ENCODE data around the gene SLC19A1.

SLC19A1 gene

GRCh38 chr21:45546636-45547544 lies 4.7 kb upstream of the SLC19A1 start:
- in situ Hi-C loops (cut with HindIII; ENCODE audit: low sequenced_read_pairs), result no loop called here

- in situ Hi-C loops (cut with HindIII; ENCODE audit: low sequenced_read_pairs), result no loop called here
Measured at GRCh38 chr21:45545691-45546531, 3.7 kb upstream of the SLC19A1 start.

DNA sequence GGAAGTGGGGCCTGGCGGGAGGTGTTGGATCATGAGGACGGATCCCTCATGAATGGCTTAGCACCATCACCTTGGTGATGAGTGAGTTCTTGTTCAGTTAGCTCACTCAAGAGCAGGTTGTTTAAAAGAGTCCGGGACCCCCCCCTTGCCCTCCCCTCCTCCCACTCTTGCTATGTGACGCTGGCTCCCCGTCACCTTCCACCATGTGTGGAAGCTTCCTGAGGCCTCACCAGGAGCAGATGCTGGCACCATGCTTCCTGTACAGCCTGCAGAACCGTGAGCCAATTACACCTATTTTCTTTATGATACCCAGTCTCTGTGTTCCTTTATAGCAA lies 3.0 kb upstream of the SLC19A1 start:
- in situ Hi-C loops (cut with HindIII; ENCODE audit: low sequenced_read_pairs), result no loop called here

GRCh38 chr21:45544449-45545235 lies 2.4 kb upstream of the SLC19A1 start:
- in situ Hi-C loops (cut with HindIII; ENCODE audit: low sequenced_read_pairs), result no loop called here

DNA sequence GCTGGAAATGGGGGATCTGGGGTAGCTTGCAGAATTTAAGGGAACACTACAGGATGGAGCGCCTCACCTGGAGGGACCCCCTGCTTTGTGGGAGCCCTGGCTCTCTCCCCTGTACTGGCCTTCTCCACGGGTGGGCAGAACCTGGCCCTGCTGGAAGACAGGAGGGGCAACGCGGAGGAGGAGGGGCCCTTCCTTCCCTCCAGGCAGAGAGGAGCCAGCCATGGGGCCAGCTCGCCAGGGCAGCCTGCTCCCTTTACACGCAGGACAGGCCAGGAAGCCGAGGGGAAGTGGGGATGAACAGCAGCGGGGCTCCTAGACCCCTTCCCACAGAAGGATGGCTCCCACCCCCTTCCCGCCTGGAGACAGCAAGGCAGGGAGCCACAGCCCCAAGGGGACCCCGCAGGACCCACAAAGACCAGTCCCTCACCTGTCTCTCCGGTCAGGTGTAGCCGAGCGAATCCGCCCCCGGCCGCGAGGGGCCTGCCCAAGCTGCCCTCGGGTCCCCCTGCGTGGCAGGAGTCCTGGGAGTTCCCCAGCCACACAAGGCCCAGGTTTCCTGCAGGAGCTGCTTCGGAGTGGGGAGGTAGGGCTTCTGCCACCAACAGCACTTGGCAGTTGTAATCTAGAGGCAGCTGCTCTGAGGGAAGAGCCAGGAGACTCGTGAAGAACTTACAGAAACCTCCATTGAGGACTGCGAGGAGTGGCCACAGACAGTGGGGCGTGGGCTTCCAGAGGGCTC lies 1.6 kb upstream of the SLC19A1 start:
- in situ Hi-C loops (cut with HindIII; ENCODE audit: low sequenced_read_pairs), result no loop called here

DNA sequence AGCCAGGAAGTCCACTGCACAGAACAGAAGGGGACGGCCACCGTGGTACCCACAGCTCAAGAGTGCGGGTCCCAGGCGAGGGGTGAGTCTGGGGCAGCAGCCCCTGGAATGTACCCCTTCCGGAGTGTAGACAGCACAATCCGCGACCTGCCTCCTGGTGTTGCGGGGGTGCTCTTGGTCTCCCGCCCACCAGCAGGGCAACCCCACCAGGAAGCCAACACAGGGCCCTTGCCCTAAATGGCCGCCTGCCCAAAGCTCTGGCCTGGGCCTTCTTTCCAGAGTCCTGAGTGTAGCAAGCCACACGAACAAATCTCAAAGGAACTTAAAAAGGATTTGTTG lies 1.1 kb upstream of the SLC19A1 start:
- in situ Hi-C loops (cut with HindIII; ENCODE audit: low sequenced_read_pairs), result no loop called here

DNA sequence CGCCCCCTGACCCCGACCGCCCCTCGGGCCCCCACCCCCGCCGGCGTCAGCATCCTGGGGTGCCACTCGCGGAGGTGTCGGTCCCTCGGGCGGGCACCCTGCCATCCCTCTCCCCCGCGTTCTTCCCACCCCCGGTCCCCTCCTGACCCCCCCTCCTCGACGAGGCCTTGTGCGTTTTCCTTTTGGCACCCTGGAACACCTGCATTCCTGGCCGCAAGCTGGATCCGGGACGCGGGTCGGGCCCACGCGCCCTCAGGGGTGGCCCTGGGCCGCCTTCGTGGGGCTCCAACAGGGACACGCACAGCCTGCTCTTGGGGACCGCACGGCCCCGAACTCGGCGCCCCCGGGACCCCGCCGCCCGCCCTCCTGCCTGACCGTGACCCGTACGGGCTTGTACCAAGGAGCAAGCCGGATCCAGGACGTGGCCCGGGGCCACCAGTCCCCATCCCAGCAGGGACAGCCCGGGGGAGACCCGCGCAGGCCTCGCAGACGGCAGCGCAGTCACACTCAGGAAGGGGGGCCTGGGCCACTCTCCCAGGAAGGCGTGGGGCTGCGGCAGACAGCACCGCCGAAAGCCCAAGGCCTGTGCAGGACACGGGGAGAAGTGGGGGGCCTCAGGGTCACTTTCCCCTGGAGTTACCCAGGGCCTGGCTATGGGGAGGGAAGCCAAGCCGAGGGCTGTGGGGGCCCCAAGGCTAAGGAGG lies 579 bp upstream of the SLC19A1 start:
- in situ Hi-C loops (cut with HindIII; ENCODE audit: low sequenced_read_pairs), result no loop called here

DNA sequence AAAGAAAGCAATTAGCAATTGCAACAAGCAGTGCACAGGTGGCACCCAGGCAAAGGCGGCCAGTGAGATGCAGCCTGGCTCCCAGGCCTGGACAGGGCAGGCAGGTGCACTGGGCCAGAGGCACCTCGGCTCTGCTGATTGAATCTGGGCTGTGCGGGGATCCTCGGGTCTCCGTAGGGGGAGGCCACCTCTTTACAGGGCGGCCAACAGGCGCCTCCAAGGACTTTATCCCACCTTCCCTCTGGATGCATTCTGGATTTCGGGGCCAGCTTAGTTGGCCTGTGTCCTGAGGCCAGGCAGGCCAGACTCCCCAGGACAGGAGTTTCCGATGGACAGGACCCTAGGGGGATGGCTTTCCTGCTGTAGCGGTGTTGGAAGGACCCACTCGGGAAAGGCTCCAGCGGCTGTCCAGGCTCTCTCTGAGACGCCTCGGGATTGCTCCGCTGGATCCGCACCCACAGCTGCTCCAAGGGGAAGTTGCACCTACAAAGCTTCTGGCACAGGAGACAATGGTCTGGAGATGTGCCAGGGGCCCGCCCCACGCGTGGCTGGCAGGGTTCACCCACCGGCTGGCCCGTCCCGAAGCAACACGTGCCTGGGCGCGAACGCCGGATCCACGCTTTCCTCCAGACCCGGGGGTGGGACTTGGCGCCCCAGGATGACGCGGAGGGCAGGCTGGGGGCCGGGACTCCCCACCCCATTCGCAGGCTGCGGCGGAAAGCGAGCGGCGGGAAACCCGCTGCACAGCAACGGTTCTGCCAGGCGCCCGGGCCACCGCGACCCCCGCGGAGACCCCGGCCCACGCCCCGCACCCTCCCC lies 810 bp downstream of the SLC19A1 start:
- in situ Hi-C loops (cut with HindIII; ENCODE audit: low sequenced_read_pairs), result no loop called here

DNA sequence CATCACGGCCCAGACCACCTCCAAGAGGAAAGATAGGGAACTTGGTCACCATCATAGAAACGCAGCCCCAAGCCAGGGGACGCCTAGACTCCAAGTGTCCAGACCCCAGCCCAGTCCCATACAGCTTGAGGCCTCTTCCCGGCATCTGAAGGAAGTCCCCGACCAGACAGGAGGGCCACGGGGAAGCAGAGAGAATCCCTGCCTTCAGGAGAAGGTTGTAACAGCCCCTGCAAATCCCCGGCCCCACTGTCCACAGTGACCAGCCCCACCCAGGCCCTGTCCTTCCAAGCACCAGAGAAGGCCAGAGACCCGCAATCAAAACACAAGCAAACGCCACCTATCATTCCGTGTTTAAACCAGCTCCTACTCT lies 1.7 kb downstream of the SLC19A1 start:
- in situ Hi-C loops (cut with HindIII; ENCODE audit: low sequenced_read_pairs), result no loop called here

DNA sequence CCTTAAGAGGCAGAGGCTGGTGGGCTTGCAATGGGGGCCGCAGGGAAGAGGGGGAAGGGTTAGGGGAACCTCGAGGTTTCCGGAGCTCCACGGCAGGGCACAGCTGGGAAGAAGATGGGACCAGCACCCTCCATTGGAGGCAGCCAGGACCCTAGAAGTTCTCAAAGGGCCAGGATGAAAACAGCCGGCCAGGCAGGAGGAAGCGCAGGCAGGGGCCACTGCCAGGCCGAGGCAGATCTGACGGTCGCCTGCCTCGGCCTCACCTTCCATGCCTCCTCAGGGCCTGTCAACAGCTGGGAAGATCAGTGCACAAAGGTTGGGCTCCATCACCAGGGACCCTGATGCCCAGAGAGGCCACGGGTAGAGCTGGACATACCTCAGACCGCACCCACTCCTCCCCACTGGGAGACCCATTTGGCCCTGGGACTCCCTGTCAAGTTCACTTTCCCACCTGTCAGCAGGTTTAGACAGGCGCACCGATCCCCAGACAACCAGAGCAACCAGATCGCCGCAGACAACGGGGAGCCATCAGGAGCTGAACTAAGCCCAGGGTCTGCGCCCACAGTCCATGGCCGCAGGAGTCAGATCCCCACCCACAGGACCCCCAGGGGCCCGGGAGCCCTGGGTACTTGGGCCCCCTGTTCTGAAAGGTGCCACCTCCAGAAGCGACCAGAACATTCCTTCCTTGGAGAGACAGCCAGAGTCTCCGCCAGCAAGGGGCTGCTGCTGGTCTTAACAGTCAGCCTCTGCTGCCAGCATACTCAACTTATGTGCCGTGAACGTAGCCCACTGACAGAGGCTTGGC lies 2.2 kb downstream of the SLC19A1 start:
- in situ Hi-C loops (cut with HindIII; ENCODE audit: low sequenced_read_pairs), result no loop called here

DNA sequence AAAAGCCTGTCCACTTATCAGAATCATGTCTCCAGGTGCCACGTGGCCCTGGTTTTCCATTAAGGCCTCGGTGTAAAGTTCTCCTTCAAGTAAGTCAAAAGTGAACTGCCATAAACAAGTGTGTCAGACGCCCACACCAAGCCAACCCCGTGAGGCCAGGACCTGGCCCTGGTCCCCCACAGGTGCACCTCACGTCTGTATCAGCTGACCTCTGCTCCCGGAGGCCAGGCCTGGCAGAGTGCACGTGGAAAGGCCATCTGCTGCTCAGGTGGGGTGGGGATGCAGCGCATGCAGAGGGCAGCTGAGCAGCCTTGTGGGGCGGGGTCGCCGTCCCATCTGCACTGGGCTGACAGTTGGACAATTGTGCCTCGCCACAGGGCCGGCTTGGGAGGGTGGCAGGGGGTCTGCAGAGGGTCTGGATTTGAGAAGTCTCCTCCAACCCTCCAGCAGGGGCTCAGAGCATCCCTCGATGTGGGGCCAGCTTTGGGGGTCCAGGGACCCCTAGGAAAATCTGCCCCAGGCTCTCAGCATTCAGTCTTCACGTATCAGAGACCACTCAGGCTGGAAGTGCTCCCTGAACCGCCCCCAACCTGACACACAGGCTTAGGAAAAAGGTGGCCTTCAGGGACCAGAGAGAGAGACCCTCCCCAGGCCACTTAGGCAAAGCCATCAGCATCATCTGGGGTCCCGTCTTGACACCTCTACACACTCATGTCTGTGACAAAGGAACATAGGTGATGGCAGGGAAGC lies 3.0 kb downstream of the SLC19A1 start:
- in situ Hi-C loops (cut with HindIII; ENCODE audit: low sequenced_read_pairs), result no loop called here

DNA sequence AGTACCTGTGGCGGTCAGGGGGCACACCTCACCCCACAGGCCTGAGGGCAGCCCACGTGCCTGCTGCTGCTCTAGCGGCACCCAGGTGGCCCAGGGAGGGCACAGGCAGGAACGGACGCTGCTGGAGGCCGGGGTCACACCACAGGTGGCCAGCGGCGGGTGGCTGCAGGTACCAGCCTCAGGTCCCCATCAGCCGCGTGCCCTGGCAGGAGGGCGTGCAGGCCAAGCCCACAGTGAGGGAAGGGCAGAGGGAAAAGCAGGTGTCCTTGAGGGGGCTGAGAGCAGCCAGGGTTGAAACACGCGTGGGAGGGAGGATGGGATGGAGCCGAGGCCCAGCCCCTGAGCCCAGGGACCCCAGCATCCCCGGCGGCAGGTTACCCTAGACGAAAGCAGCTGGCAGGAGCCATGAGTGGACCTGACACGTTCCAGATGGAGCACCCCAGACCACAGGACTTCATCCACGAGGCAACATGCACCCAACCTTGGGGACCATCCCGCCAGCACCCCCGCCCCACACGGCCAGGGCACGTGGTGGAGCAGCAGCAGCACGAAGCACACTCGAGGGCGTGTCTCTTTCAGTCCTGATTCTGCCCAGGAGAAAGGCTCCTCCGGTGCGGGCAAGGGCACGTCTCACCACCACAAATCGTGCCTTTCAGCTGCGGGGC lies 3.7 kb downstream of the SLC19A1 start:
- in situ Hi-C loops (cut with HindIII; ENCODE audit: low sequenced_read_pairs), result no loop called here

GRCh38 chr21:45537746-45538291 lies 4.4 kb downstream of the SLC19A1 start:
- in situ Hi-C loops (cut with HindIII; ENCODE audit: low sequenced_read_pairs), result no loop called here

GRCh38 chr21:45537111-45537745 lies 5.0 kb downstream of the SLC19A1 start:
- in situ Hi-C loops (cut with HindIII; ENCODE audit: low sequenced_read_pairs), result no loop called here

- in situ Hi-C loops (cut with HindIII; ENCODE audit: low sequenced_read_pairs), result no loop called here
Measured at GRCh38 chr21:45536301-45537081, 5.7 kb downstream of the SLC19A1 start.
